GM12878 (cell line): ENCODE data around the gene C3orf20. TPM values are rescaled to one million over a fixed set of nuclear protein-coding genes. Genes with fewer than 3 reads are reported as not detected.

Source experiments
- ATAC-seq: fragments of 200-7000 bp; cut with Tn5 transposase; 3 replicates; pipeline ENCODE4 v1.9.1; 2020; ENCODE audit warnings: mild to moderate bottlenecking, moderate library complexity
- BruUV-seq: library from RNA; stranded (reverse); fragments of 400-500 nt; replicated peaks from 2 replicates; lab custom pipeline; 2021; lab: Mats Ljungman, UMichigan
- CTCF ChIA-PET: fragments of 300-600 bp; sonication (Branson Sonifier 250); formaldehyde crosslinking; extraction: SDS; loops from one replicate; lab custom pipeline; 2021; ENCODE audit warnings: inconsistent platforms; lab: Yijun Ruan, JAX
- POLR2A ChIA-PET: fragments of 350-600 bp; formaldehyde crosslinking; extraction: SDS; loops from one replicate; lab custom pipeline; 2021; ENCODE audit warnings: inconsistent platforms; lab: Charles Lee
- RAD21 ChIA-PET: fragments of 300-600 bp; sonication (Branson Sonifier 250); formaldehyde crosslinking; loops from one replicate; lab custom pipeline; 2023; ENCODE audit warnings: antibody characterized with exemption; ENCODE audit not compliant: unreplicated experiment; lab: Charles Lee
- SMC1A ChIA-PET: fragments of 300-600 bp; sonication (Branson Sonifier 250); formaldehyde crosslinking; loops from one replicate; lab custom pipeline; 2023; ENCODE audit not compliant: unreplicated experiment, uncharacterized antibody; lab: Charles Lee
- DNase-seq: peaks from one replicate; pipeline ENCODE4 v3.0.0-alpha.2; 2011; ENCODE audit warnings: low read depth, low spot score
- FAIRE-seq: peaks from 3 replicates; lab custom pipeline; 2011; peaks lifted over from hg19 to GRCh38; lab: Jason Lieb, UNC
- H2AFZ ChIP-seq: 2 replicates; pipeline ENCODE4 v1.6.0; 2011; ENCODE audit warnings: low read depth, low read length, control low read depth; ENCODE audit not compliant: control insufficient read depth
- H3K27ac ChIP-seq: 2 replicates; pipeline ENCODE4 v1.5.1; 2011; ENCODE audit warnings: control low read depth; ENCODE audit not compliant: control insufficient read depth, insufficient read depth
- H3K27me3 ChIP-seq, 2 experiments: replicated peaks in 1 of 2; 2 replicates each; pipeline versions ENCODE4 v1.6.0 to v1.6.1; 2011; ENCODE audit warnings: low read length in 1 of 2; ENCODE audit not compliant: control insufficient read depth in 2 of 2, insufficient read depth in 2 of 2
- H3K36me3 ChIP-seq, 2 experiments: 2 replicates each; pipeline ENCODE4 v1.5.1; 2011; ENCODE audit warnings: low read length in 1 of 2; ENCODE audit not compliant: control insufficient read depth in 2 of 2, insufficient read depth in 2 of 2
- H3K4me1 ChIP-seq: 2 replicates; pipeline ENCODE4 v1.6.1; 2011; ENCODE audit warnings: mild to moderate bottlenecking, low read length, moderate library complexity, mixed read lengths; ENCODE audit not compliant: control insufficient read depth, insufficient read depth
- H3K4me2 ChIP-seq: 2 replicates; pipeline ENCODE4 v1.6.0; 2011; ENCODE audit warnings: control low read depth; ENCODE audit not compliant: control insufficient read depth, insufficient read depth
- H3K4me3 ChIP-seq: fragments of 200-600 bp; sonication (generic); 2 replicates; pipeline ENCODE4 v1.5.1; 2016
- H3K79me2 ChIP-seq: 2 replicates; pipeline ENCODE4 v1.6.0; 2011; ENCODE audit warnings: low read length; ENCODE audit not compliant: control insufficient read depth, insufficient read depth
- H3K9ac ChIP-seq: 2 replicates; pipeline ENCODE4 v1.8.0; 2011; ENCODE audit warnings: low read length, control low read depth, mixed read lengths; ENCODE audit not compliant: control insufficient read depth, insufficient read depth
- H3K9me3 ChIP-seq: replicated peaks from 3 replicates; pipeline ENCODE4 v1.5.1; 2011; ENCODE audit warnings: mild to moderate bottlenecking, low read length; ENCODE audit not compliant: control insufficient read depth, insufficient read depth
- H4K20me1 ChIP-seq: 2 replicates; pipeline ENCODE4 v1.6.0; 2011; ENCODE audit not compliant: control insufficient read depth, insufficient read depth
- CHD2 ChIP-seq: IDR thresholded peaks from 2 replicates; pipeline ENCODE4 v1.6.1; 2011; ENCODE audit warnings: low read depth, low read length, improper control_type of control experiment, borderline replicate concordance
- CUX1 ChIP-seq: IDR thresholded peaks from 2 replicates; pipeline ENCODE4 v1.6.1; 2012; ENCODE audit warnings: improper control_type of control experiment, low read depth, low read length; ENCODE audit not compliant: insufficient replicate concordance
- NRF1 ChIP-seq: conservative IDR thresholded peaks from 2 replicates; pipeline ENCODE4 v1.6.1; 2011; ENCODE audit warnings: mild to moderate bottlenecking, low read depth, low read length, improper control_type of control experiment
- PML ChIP-seq: IDR thresholded peaks from 2 replicates; pipeline ENCODE4 v1.6.1; 2012; ENCODE audit warnings: low read length, inconsistent platforms
- SP1 ChIP-seq: IDR thresholded peaks from one replicate; pipeline ENCODE4 v1.6.1; 2011; ENCODE audit warnings: low read depth, low read length
- STAT1 ChIP-seq: fragments of 450-650 bp; conservative IDR thresholded peaks from 2 replicates; pipeline ENCODE4 v1.6.1; 2014; ENCODE audit warnings: antibody characterized with exemption, mild to moderate bottlenecking
- ZNF592 ChIP-seq: fragments of 450-650 bp; IDR thresholded peaks from 2 replicates; pipeline ENCODE4 v1.6.1; 2017; ENCODE audit warnings: mild to moderate bottlenecking, moderate library complexity
- WGBS: methylation state at CpG from one replicate; pipeline ENCODE4 v1.1.6; 2016; ENCODE audit warnings: low lambda C conversion rate; ENCODE audit not compliant: insufficient replicate concordance, insufficient coverage; ENCODE audit errors: missing lambda C conversion rate; 5-methylcytosine and 5-hydroxymethylcytosine counted together
- in situ Hi-C: fragments of 300-500 bp; cut with MboI; formaldehyde crosslinking; loops from 9 replicates; pipeline ENCODE4 v1.14.3; 2018; ENCODE audit warnings: mixed read lengths
- intact Hi-C: fragments of 100-400 bp; cut with micrococcal nuclease; formaldehyde crosslinking; loops from one replicate; pipeline ENCODE4 v1.14.2; 2022; ENCODE audit not compliant: unreplicated experiment
- polyA plus RNA-seq, 11 experiments: library from polyadenylated mRNA; depleted of rRNA in 4 of 11; unstranded in 6 of 11; stranded (reverse) in 5 of 11; fragments of >200 nt; fragmentation: Nextera tagmentation in 4 of 11; fragmentation: Illumina TruSeq in 1 of 11; extraction: Ambion mirVana in 4 of 11; extraction: Trizol in 1 of 11; gene quantifications; 1 replicate in 1 of 11; 2 replicates in 10 of 11; pipeline versions ENCODE4 v1.2.1 to v1.2.3, GENCODE V29; 2011 to 2016; ENCODE audit warnings: inconsistent platforms in 2 of 11, missing spikeins in 2 of 11, low read depth in 1 of 11
- total RNA-seq, 4 experiments: library from RNA; depleted of rRNA in 3 of 4; stranded (reverse); fragments of >200 nt in 3 of 4; fragmentation: Illumina TruSeq in 1 of 4; extraction: Trizol in 1 of 4; gene quantifications; 2 replicates each; pipeline versions ENCODE4 v1.2.1 to v1.2.3, GENCODE V29; 2013 to 2021
- TF ChIP-seq, protein P1 (sequence below): fragments of 450-650 bp; IDR thresholded peaks from 2 replicates; pipeline ENCODE4 v1.6.1; 2017; ENCODE audit warnings: mild to moderate bottlenecking

Gene C3orf20
- total and polyA plus RNA-seq, 10 of the 15 experiments (the other 5 are each of a cell fraction or from before 2014, with no cell fraction given) = 0.05 to 2.9 (median 1.0) TPM

GRCh38 chr3:14779069-14779685 lies 104.2 kb downstream of the C3orf20 start:
- H3K79me2 ChIP-seq = no peaks in the 10 kb centered on the region
- FAIRE-seq (no peak), DNase-seq (no peak), ATAC-seq (no peak)
- no peak for TF ChIP-seq PML
- no peak for TF ChIP-seq ZNF592
- TF ChIP-seq SP1 = no peak
- TF ChIP-seq CHD2 = no peak
- TF ChIP-seq, protein P1, sequence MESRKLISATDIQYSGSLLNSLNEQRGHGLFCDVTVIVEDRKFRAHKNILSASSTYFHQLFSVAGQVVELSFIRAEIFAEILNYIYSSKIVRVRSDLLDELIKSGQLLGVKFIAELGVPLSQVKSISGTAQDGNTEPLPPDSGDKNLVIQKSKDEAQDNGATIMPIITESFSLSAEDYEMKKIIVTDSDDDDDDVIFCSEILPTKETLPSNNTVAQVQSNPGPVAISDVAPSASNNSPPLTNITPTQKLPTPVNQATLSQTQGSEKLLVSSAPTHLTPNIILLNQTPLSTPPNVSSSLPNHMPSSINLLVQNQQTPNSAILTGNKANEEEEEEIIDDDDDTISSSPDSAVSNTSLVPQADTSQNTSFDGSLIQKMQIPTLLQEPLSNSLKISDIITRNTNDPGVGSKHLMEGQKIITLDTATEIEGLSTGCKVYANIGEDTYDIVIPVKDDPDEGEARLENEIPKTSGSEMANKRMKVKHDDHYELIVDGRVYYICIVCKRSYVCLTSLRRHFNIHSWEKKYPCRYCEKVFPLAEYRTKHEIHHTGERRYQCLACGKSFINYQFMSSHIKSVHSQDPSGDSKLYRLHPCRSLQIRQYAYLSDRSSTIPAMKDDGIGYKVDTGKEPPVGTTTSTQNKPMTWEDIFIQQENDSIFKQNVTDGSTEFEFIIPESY = no peak
- no peak for TF ChIP-seq STAT1
- TF ChIP-seq NRF1 = no peak
- TF ChIP-seq CUX1 = no peak
- no peaks in the 10 kb centered on the region for H3K4me1 ChIP-seq
- H3K36me3 ChIP-seq = no peaks in the 10 kb centered on the region
- H3K27ac ChIP-seq = no peak overlapping the region
- SMC1A ChIA-PET = interaction anchor here (0.6 to 9.7 kb wide), 9 partner anchors 11 to 154 kb away, joined by 3 to 274 read pairs (median 20); partner anchors contain the start of genes C3orf20 and CCDC174
- H4K20me1 ChIP-seq = no peaks in the 10 kb centered on the region
- CTCF ChIA-PET = interaction anchor here (0.9 to 7.4 kb wide), 8 partner anchors 13 to 270 kb away, joined by 4 to 321 read pairs (median 31); partner anchors contain the start of gene C3orf20
- POLR2A ChIA-PET = no interaction called here
- WGBS = 48% methylated on average over 2 of the region's 2 CpGs
- H3K4me2 ChIP-seq = no peak overlapping the region
- no peak overlapping the region for H3K4me3 ChIP-seq
- H3K9ac ChIP-seq = no peak overlapping the region
- no TSS peak for BruUV-seq
- intact Hi-C loops (no loop called here), in situ Hi-C loops (no loop called here)
- RAD21 ChIA-PET = interaction anchor here (1.3 to 6.2 kb wide), 5 partner anchors 104 to 207 kb away, joined by 3 to 197 read pairs (median 23); partner anchors contain the start of genes C3orf20 and CCDC174
- no peak overlapping the region for H2AFZ ChIP-seq
- H3K9me3 ChIP-seq = no peaks in the 10 kb centered on the region
- no peaks in the 10 kb centered on the region for H3K27me3 ChIP-seq
